Erythroblast (primary cell): Measurements from ENCODE around the gene C16orf92.

ENCODE experiments used
- DNase-seq, 2 experiments: peaks; one replicate each; lab custom pipeline; 2025; lab: John Stamatoyannopoulos, UW
- GATA1 ChIP-seq: IDR thresholded peaks from 2 replicates; pipeline ENCODE4 v1.6.1; 2011; ENCODE audit warnings: low read depth, mild to moderate bottlenecking, control low read depth, low read length, moderate library complexity
- POLR2A ChIP-seq: IDR thresholded peaks from 2 replicates; pipeline ENCODE4 v1.6.1; 2011; ENCODE audit warnings: mild to moderate bottlenecking, low read length

The C16orf92 gene

DNA sequence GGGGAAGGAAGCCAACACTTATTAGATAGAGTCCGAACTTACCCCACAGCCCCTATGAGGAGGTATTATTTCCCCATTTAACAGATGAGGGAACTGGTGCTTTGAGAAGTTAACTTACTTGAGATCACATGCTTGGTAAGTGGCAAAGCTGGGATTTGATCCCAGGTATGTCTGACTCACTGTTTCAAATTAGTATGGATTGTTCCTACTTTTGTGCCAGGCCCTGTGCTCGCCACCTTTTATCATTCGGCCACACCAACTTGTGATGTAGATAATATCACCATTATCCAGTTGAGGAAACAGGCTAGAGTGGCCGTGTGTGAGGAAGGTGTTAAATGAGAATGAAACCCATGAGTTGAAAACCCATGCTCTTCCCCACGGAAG is 38.2 kb upstream of the C16orf92 start:
- TF ChIP-seq GATA1: no peak
- TF ChIP-seq POLR2A: no peak

DNA sequence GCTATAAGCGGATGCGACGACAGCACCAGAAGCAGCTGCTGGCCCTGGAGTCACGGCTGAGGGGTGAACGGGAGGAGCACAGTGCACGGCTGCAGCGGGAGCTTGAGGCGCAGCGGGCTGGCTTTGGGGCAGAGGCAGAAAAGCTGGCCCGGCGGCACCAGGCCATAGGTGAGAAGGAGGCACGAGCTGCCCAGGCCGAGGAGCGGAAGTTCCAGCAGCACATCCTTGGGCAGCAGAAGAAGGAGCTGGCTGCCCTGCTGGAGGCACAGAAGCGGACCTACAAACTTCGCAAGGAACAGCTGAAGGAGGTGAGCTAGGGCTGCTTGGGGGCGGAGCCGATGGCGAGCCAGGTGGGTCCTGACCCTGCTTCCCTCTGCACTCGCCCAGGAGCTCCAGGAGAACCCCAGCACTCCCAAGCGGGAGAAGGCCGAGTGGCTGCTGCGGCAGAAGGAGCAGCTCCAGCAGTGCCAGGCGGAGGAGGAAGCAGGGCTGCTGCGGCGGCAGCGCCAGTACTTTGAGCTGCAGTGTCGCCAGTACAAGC is 37.7 kb upstream of the C16orf92 start:
- TF ChIP-seq GATA1 (no peak), POLR2A (no peak)
- no peak for DNase-seq

More for the DNA sequence above, 38.2 kb upstream of the C16orf92 start:
- no peak for DNase-seq

- TF ChIP-seq GATA1: no peak
- TF ChIP-seq POLR2A: no peak
- no peak for DNase-seq
Measured at GRCh38 chr16:29986231-29986630, 36.8 kb upstream of the C16orf92 start.

DNA sequence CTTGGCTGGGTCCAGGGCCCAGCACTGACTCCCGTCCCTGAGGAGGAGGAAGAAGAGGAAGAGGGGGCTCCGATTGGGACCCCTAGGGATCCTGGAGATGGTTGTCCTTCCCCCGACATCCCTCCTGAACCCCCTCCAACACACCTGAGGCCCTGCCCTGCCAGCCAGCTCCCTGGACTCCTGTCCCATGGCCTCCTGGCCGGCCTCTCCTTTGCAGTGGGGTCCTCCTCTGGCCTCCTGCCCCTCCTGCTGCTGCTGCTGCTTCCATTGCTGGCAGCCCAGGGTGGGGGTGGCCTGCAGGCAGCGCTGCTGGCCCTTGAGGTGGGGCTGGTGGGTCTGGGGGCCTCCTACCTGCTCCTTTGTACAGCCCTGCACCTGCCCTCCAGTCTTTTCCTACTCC is 36.1 kb upstream of the C16orf92 start:
- DNase-seq: no peak
- TF ChIP-seq GATA1: no peak
- TF ChIP-seq POLR2A: no peak

- DNase-seq: no peak
- TF ChIP-seq GATA1 (no peak), POLR2A (no peak)
Measured at GRCh38 chr16:29987371-29988085, 35.5 kb upstream of the C16orf92 start.

GRCh38 chr16:29988346-29989075 is 34.5 kb upstream of the C16orf92 start:
- no peak for DNase-seq
- no peak for TF ChIP-seq POLR2A
- TF ChIP-seq GATA1: no peak

DNA sequence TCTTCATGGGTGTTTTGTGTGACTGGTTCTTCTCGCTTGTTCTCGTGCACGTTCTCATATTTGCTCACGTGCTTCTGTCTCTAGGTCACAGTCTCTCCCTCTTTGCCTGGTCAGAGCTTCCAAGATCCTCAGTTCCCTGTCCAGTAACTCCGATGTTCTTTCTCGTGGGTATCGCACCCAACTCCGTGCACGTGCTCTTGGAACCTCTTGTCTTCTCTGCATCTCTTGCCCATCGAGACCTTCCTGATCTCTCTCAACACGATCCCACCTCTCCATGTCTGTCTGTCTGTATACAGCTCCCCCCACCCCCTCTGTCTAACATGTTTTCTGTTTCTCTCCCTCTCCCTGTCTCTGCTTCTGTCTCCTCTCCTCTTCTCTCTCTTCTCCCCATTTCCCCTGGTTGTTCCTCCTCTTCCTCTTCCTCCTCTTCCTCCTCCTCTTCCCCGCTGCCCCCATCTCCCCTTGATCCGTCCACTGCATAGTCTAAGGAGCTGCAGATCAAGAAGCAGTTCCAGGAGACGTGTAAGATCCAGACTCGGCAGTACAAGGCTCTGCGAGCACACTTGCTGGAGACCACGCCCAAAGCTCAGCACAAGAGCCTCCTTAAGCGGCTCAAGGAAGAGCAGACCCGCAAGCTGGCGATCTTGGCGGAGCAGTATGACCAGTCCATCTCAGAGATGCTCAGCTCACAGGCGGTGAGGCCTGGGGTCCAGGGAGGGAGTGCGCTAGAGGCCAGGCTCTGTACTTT is 33.7 kb upstream of the C16orf92 start:
- DNase-seq: no peak
- TF ChIP-seq GATA1 (no peak), POLR2A (no peak)

DNA sequence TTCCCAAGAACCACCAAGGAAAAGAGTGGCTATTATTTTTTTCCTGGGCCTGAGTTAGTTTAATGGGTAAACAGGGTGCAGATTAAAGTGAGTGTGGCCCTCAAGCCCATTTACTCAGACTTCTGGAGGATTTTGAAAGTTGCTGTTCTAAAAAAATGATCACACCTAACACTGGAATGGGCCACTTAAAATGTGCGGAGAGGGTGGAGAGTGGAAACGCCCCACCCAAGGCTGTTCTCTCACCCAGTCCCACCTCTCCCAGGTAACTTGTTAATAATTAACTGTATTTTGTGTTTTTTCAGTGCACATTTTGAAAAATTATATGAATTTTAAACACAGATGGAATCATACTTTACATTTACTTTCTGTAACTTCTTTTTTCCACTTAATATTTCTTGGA is 33.0 kb upstream of the C16orf92 start:
- no peak for DNase-seq
- TF ChIP-seq POLR2A: no peak
- TF ChIP-seq GATA1: no peak

DNA sequence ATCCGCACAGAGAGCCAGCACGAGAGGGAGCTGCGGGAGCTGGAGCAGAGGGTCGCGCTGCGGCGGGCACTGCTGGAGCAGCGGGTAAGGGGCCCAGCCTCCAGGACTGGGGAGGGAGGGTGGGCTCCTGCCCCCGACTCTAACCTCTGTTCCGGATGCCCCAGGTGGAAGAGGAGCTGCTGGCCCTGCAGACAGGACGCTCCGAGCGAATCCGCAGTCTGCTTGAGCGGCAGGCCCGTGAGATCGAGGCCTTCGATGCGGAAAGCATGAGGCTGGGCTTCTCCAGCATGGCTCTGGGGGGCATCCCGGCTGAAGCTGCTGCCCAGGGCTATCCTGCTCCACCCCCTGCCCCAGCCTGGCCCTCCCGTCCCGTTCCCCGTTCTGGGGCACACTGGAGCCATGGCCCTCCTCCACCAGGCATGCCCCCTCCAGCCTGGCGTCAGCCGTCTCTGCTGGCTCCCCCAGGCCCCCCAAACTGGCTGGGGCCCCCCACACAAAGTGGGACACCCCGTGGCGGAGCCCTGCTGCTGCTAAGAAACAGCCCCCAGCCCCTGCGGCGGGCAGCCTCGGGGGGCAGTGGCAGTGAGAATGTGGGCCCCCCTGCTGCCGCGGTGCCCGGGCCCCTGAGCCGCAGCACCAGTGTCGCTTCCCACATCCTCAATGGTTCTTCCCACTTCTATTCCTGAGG is 32.0 kb upstream of the C16orf92 start:
- no peak for TF ChIP-seq POLR2A
- TF ChIP-seq GATA1: no peak
- DNase-seq: no peak

DNA sequence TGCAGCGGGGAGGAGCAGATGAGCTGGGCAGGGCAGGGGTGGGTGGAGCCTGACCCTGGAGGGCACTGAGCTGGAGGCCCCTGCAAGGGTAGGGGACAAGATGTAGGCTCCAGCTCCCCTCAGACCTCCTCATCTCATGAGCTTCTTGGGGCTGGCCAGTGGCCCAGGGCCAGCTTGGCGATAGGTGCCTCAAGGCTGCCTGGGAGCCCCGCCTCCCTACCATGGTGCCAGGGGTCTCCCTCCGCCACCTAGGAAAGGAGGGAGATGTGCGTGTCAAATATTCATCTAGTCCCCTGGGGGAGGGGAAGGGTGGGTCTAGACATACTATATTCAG is 31.5 kb upstream of the C16orf92 start:
- no peak for DNase-seq
- TF ChIP-seq POLR2A: no peak
- no peak for TF ChIP-seq GATA1

- TF ChIP-seq GATA1 (no peak), POLR2A (no peak)
- DNase-seq: no peak
Measured at GRCh38 chr16:29992344-29992967, 30.5 kb upstream of the C16orf92 start.

DNA sequence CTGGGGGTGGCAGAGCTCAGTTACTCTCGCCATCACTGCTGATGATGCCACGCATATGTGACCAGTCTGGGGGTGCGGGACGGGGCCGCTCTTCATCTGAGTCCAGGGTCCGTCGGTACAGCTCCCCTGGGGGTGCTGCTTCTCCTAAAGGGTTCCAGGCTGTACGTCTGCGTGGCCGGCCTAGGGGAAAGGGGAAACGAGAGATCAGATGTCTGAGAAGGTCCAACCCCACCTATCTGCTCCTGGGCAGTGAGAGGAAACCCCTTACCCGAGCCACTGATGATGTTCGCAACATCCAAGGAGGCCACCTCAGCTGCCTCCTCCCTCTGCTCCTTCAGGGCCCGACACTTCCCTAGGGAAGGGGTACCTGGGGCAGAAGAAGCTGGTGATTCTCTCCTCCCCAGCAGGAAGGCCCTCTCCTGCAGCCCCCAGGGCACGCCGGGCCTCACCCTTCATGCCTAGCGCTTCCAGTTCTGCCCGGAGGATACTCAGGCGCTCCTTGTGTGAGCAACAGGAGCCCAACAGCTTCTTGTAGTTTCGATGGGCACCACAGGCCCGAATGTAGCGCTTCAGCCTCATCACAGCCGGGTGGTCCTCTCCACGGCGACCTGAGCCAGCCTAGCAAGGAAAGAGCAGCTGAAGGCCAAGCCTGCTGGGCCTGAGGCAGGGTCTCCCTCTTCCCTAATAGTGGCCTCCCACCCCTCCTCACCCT is 29.7 kb upstream of the C16orf92 start:
- no peak for TF ChIP-seq POLR2A
- TF ChIP-seq GATA1: no peak
- no peak for DNase-seq
